HCT116 (cell line): ENCODE measurements around the gene MAP4K4. TPM values are rescaled to one million over a fixed set of nuclear protein-coding genes. Genes with fewer than 3 reads are reported as not detected.

Experiments
- ATAC-seq: fragments of 200-7000 bp; cut with Tn5 transposase; 2 replicates; pipeline ENCODE4 v1.9.1; 2020; ENCODE audit warnings: mild to moderate bottlenecking, moderate library complexity
- BruUV-seq: library from RNA; stranded (reverse); fragments of 400-500 nt; replicated peaks from 2 replicates; lab custom pipeline; 2021; lab: Mats Ljungman, UMichigan
- CTCF ChIA-PET: fragments of 300-600 bp; sonication (Branson Sonifier 250); formaldehyde crosslinking; loops from one replicate; lab custom pipeline; 2021; ENCODE audit warnings: antibody characterized with exemption; lab: Charles Lee
- POLR2A ChIA-PET: fragments of 300-600, 350-600 bp; sonication (Branson Sonifier 250); formaldehyde crosslinking; loops from one replicate; lab custom pipeline; 2021; ENCODE audit warnings: antibody characterized with exemption; lab: Charles Lee
- RAD21 ChIA-PET, 2 experiments: fragments of 300-600 bp; sonication (Branson Sonifier 250); formaldehyde crosslinking; loops; one replicate each; lab custom pipeline; 2023; ENCODE audit warnings: low total read pairs in 2 of 2; ENCODE audit not compliant: uncharacterized antibody in 2 of 2, unreplicated experiment in 2 of 2, low non-redundant PET in 1 of 2; lab: Charles Lee
- DNase-seq: peaks from one replicate; pipeline ENCODE4 v3.0.0-alpha.2; 2010; ENCODE audit warnings: low read depth, low spot score
- H2AFZ ChIP-seq: fragments of 200-600 bp; shearing (Covaris generic), sonication (generic); 2 replicates; pipeline ENCODE4 v1.6.1; 2017; ENCODE audit warnings: low read depth, mixed run types, mixed read lengths, antibody characterized with exemption, low read length; ENCODE audit not compliant: poor library complexity, severe bottlenecking
- H3K27ac ChIP-seq: 2 replicates; pipeline ENCODE4 v1.5.1; 2012; ENCODE audit warnings: low read depth, low read length
- H3K27me3 ChIP-seq: fragments of 200-600 bp; sonication (generic); 2 replicates; pipeline ENCODE4 v1.6.1; 2016; ENCODE audit warnings: mixed run types, low read length, mixed read lengths; ENCODE audit not compliant: insufficient read depth
- H3K36me3 ChIP-seq, 2 experiments: fragments of 200-500 bp in 1 of 2; fragments of 200-600 bp in 1 of 2; sonication (Bioruptor generic) in 1 of 2; sonication (generic) in 1 of 2; 2 replicates each; pipeline versions ENCODE4 v1.5.1 to v1.6.1; 2014 to 2016; ENCODE audit warnings: low read length in 2 of 2, inconsistent platforms in 1 of 2, mixed read lengths in 1 of 2, mixed run types in 1 of 2; ENCODE audit not compliant: insufficient read depth in 2 of 2, control insufficient read depth in 1 of 2
- H3K4me1 ChIP-seq, 2 experiments: fragments of 200-600 bp in 1 of 2; sonication (generic) in 1 of 2; 2 replicates each; pipeline versions ENCODE4 v1.5.1 to v1.6.1; 2012 to 2017; ENCODE audit warnings: low read length in 2 of 2, inconsistent platforms in 1 of 2, mild to moderate bottlenecking in 1 of 2, mixed read lengths in 1 of 2, mixed run types in 1 of 2, moderate library complexity in 1 of 2; ENCODE audit not compliant: insufficient read depth in 2 of 2, control insufficient read depth in 1 of 2
- H3K4me2 ChIP-seq: fragments of 200-600 bp; sonication (generic); 2 replicates; pipeline ENCODE4 v1.6.1; 2017; ENCODE audit warnings: mixed run types, low read length, mixed read lengths
- H3K4me3 ChIP-seq, 2 experiments: fragments of 200-600 bp in 1 of 2; sonication (generic) in 1 of 2; replicated peaks in 1 of 2; 2 replicates each; pipeline ENCODE4 v1.5.1; 2011 to 2016; ENCODE audit warnings: low read length in 2 of 2, control low read depth in 1 of 2, low read depth in 1 of 2, mild to moderate bottlenecking in 1 of 2, mixed read lengths in 1 of 2, mixed run types in 1 of 2
- H3K79me2 ChIP-seq: fragments of 200-600 bp; sonication (generic); 2 replicates; pipeline ENCODE4 v1.6.1; 2017; ENCODE audit warnings: mild to moderate bottlenecking, mixed run types, low read length, moderate library complexity, mixed read lengths; ENCODE audit not compliant: insufficient read depth
- H3K9ac ChIP-seq: fragments of 200-600 bp; sonication (generic); 2 replicates; pipeline ENCODE4 v1.6.1; 2016; ENCODE audit warnings: low read length, mixed read lengths
- H3K9me2 ChIP-seq: fragments of 200-600 bp; sonication (generic), shearing (Covaris generic); 2 replicates; pipeline ENCODE4 v1.6.1; 2017; ENCODE audit warnings: mixed run types, mild to moderate bottlenecking, moderate library complexity; ENCODE audit not compliant: insufficient read depth
- H3K9me3 ChIP-seq, 2 experiments: fragments of 200-500 bp in 1 of 2; fragments of 200-600 bp in 1 of 2; sonication (Bioruptor generic) in 1 of 2; sonication (generic) in 1 of 2; 2 replicates each; pipeline ENCODE4 v1.6.1; 2014 to 2017; ENCODE audit warnings: low read length in 2 of 2, mixed read lengths in 2 of 2, inconsistent platforms in 1 of 2, low read depth in 1 of 2, mild to moderate bottlenecking in 1 of 2, mixed run types in 1 of 2, moderate library complexity in 1 of 2; ENCODE audit not compliant: control insufficient read depth in 1 of 2, insufficient read depth in 1 of 2
- H4K20me1 ChIP-seq: fragments of 200-600 bp; sonication (generic), shearing (Covaris generic); 2 replicates; pipeline ENCODE4 v1.6.1; 2017; ENCODE audit warnings: mixed run types, mild to moderate bottlenecking, moderate library complexity; ENCODE audit not compliant: insufficient read depth
- ATF3 ChIP-seq: IDR thresholded peaks from 2 replicates; pipeline ENCODE4 v1.6.1; 2012
- ELF1 ChIP-seq: IDR thresholded peaks from 2 replicates; pipeline ENCODE4 v1.6.1; 2012; ENCODE audit warnings: low read depth, borderline replicate concordance
- EZH2 ChIP-seq: fragments of 200-600 bp; sonication (generic); IDR thresholded peaks from 2 replicates; pipeline ENCODE4 v1.6.1; 2017; ENCODE audit warnings: antibody characterized with exemption, mixed run types
- EZH2phosphoT487 ChIP-seq: fragments of 200-600 bp; IDR thresholded peaks from 2 replicates; pipeline ENCODE4 v1.6.1; 2018; ENCODE audit warnings: antibody characterized with exemption, borderline replicate concordance
- POLR2A ChIP-seq: IDR thresholded peaks from 2 replicates; pipeline ENCODE4 v1.7.0; 2011; ENCODE audit warnings: borderline replicate concordance; ENCODE audit not compliant: insufficient read depth, insufficient read length; ENCODE audit errors: extremely low read depth
- RAD21 ChIP-seq: IDR thresholded peaks from 2 replicates; pipeline ENCODE4 v1.6.1; 2012; ENCODE audit warnings: low read depth, mild to moderate bottlenecking
- SIN3A ChIP-seq: IDR thresholded peaks from 2 replicates; pipeline ENCODE4 v1.6.1; 2012; ENCODE audit warnings: low read depth
- SP1 ChIP-seq: IDR thresholded peaks from 2 replicates; pipeline ENCODE4 v1.6.1; 2012; ENCODE audit warnings: low read depth
- SRF ChIP-seq: IDR thresholded peaks from 2 replicates; pipeline ENCODE4 v1.6.1; 2012; ENCODE audit warnings: low read depth
- YY1 ChIP-seq: IDR thresholded peaks from 2 replicates; pipeline ENCODE4 v1.6.1; 2011; ENCODE audit warnings: low read length, low read depth, moderate library complexity, mild to moderate bottlenecking; ENCODE audit not compliant: insufficient replicate concordance; ENCODE audit errors: extremely low read depth
- ZFX ChIP-seq: fragments of 450-650 bp; IDR thresholded peaks from 2 replicates; pipeline ENCODE4 v1.6.1; 2017
- ZNF274 ChIP-seq: fragments of 200-500 bp; sonication (Bioruptor generic); IDR thresholded peaks from 2 replicates; pipeline ENCODE4 v1.6.1; 2014; ENCODE audit warnings: mild to moderate bottlenecking, low read depth, low read length, inconsistent platforms
- intact Hi-C: fragments of 100-400 bp; cut with micrococcal nuclease; formaldehyde crosslinking; loops from 2 replicates; pipeline ENCODE4 v1.10.0; 2022
- total RNA-seq: library from RNA; stranded (reverse); gene quantifications from one replicate; pipeline ENCODE4 v1.2.1, GENCODE V29; 2021; ENCODE audit not compliant: unreplicated experiment
- TF ChIP-seq, protein P1 (sequence below), 3 experiments: fragments of 200-600 bp in 1 of 3; sonication (generic) in 1 of 3; IDR thresholded peaks in 2 of 3; conservative IDR thresholded peaks in 1 of 3; 2 replicates each; pipeline ENCODE4 v1.5.1; 2012 to 2017; ENCODE audit warnings: low read depth in 2 of 3, low read length in 2 of 3, antibody characterized with exemption in 1 of 3, borderline replicate concordance in 1 of 3, control low read depth in 1 of 3, mild to moderate bottlenecking in 1 of 3, mixed read lengths in 1 of 3, mixed run types in 1 of 3, moderate library complexity in 1 of 3; ENCODE audit not compliant: insufficient read depth in 1 of 3
- TF ChIP-seq, protein P2 (sequence below): IDR thresholded peaks from 2 replicates; pipeline ENCODE4 v1.6.1; 2011; ENCODE audit warnings: mild to moderate bottlenecking, low read length, moderate library complexity; ENCODE audit not compliant: insufficient replicate concordance; ENCODE audit errors: extremely low read depth
- TF ChIP-seq, protein P3 (sequence below): IDR thresholded peaks from 2 replicates; pipeline ENCODE4 v1.6.1; 2012

MAP4K4 gene
- total RNA-seq, 1 experiment from 2014 or later: 62.3 TPM

DNA sequence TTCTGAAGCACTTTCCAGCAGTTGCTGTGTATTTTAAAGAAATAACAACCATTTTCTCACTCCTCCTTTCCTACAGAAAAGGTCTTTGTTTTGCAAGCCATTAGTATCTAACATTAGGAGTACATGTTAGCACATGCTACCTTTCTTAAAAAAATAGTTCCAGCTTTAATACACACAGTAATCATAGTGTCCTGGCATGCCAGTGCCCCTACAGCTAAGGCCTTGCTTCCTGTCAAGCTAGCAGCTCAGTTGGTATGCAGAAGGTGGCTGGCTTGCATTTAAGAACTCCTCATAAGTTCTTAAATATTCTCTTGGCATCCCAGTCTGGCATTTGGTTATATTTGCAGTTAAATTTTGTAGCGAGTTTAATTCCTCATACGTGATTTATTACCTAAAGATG is 152.9 kb downstream of the MAP4K4 start:
- ChIA-PET POLR2A (no interaction called here), CTCF (interaction anchor here (1.9 kb wide), 1 partner anchor 33 kb away, joined by 5 read pairs; no protein-coding TSS in a partner anchor), RAD21 (no interaction called here)
- no peak overlapping the region for H3K4me3 ChIP-seq
- no peak overlapping the region for H3K4me2 ChIP-seq
- no peak overlapping the region for H3K9ac ChIP-seq
- H2AFZ ChIP-seq: no peak overlapping the region
- H3K27ac ChIP-seq: no peak overlapping the region
- DNase-seq (no peak), ATAC-seq (no peak)
- H3K36me3 ChIP-seq: no peaks in the 10 kb centered on the region
- no peaks in the 10 kb centered on the region for H3K9me2 ChIP-seq
- H3K4me1 ChIP-seq: no peaks in the 10 kb centered on the region
- H3K27me3 ChIP-seq: no peaks in the 10 kb centered on the region
- H3K9me3 ChIP-seq: no peaks in the 10 kb centered on the region
- no peaks in the 10 kb centered on the region for H4K20me1 ChIP-seq
- intact Hi-C loops: no loop called here
- no peak for TF ChIP-seq POLR2A
- no TSS peak for BruUV-seq
- no peaks in the 10 kb centered on the region for H3K79me2 ChIP-seq

- ChIA-PET CTCF (interaction anchor here (1.9 kb wide), 1 partner anchor 33 kb away, joined by 5 read pairs; no protein-coding TSS in a partner anchor), RAD21 (no interaction called here), POLR2A (no interaction called here)
- H3K27me3 ChIP-seq: no peaks in the 10 kb centered on the region
- H3K9me2 ChIP-seq: no peaks in the 10 kb centered on the region
- no peaks in the 10 kb centered on the region for H3K4me1 ChIP-seq
- intact Hi-C loops: no loop called here
- no peaks in the 10 kb centered on the region for H3K9me3 ChIP-seq
- DNase-seq: no peak
- peaks cover 0 to 2% of the 10 kb centered on the region in 2 experiments; a peak in 1 of 4 replicates for H3K36me3 ChIP-seq
- no peak for ATAC-seq
- no peaks in the 10 kb centered on the region for H4K20me1 ChIP-seq
- H3K79me2 ChIP-seq: no peaks in the 10 kb centered on the region
- no TSS peak for BruUV-seq
- H2AFZ ChIP-seq: no peak overlapping the region
- H3K4me2 ChIP-seq: no peak overlapping the region
- no peak overlapping the region for H3K9ac ChIP-seq
- H3K27ac ChIP-seq: no peak overlapping the region
- H3K4me3 ChIP-seq: no peak overlapping the region
- TF ChIP-seq, protein P1, sequence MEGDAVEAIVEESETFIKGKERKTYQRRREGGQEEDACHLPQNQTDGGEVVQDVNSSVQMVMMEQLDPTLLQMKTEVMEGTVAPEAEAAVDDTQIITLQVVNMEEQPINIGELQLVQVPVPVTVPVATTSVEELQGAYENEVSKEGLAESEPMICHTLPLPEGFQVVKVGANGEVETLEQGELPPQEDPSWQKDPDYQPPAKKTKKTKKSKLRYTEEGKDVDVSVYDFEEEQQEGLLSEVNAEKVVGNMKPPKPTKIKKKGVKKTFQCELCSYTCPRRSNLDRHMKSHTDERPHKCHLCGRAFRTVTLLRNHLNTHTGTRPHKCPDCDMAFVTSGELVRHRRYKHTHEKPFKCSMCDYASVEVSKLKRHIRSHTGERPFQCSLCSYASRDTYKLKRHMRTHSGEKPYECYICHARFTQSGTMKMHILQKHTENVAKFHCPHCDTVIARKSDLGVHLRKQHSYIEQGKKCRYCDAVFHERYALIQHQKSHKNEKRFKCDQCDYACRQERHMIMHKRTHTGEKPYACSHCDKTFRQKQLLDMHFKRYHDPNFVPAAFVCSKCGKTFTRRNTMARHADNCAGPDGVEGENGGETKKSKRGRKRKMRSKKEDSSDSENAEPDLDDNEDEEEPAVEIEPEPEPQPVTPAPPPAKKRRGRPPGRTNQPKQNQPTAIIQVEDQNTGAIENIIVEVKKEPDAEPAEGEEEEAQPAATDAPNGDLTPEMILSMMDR (IDR thresholded peaks at IDR 0.05 in 2 of 3, conservative IDR thresholded peaks at IDR 0.05 in 1 of 3; ENCODE audit: borderline replicate concordance in 1 of 3, insufficient read depth in 1 of 3, low read depth in 2 of 3, low read length in 2 of 3): no peak
- TF ChIP-seq SP1: no peak
- TF ChIP-seq ATF3: no peak
- no peak for TF ChIP-seq RAD21
- TF ChIP-seq ZFX: no peak
- TF ChIP-seq YY1: no peak
- no peak for TF ChIP-seq SRF
- no peak for TF ChIP-seq SIN3A
- no peak for TF ChIP-seq EZH2
- TF ChIP-seq ELF1: no peak
- TF ChIP-seq, protein P2, sequence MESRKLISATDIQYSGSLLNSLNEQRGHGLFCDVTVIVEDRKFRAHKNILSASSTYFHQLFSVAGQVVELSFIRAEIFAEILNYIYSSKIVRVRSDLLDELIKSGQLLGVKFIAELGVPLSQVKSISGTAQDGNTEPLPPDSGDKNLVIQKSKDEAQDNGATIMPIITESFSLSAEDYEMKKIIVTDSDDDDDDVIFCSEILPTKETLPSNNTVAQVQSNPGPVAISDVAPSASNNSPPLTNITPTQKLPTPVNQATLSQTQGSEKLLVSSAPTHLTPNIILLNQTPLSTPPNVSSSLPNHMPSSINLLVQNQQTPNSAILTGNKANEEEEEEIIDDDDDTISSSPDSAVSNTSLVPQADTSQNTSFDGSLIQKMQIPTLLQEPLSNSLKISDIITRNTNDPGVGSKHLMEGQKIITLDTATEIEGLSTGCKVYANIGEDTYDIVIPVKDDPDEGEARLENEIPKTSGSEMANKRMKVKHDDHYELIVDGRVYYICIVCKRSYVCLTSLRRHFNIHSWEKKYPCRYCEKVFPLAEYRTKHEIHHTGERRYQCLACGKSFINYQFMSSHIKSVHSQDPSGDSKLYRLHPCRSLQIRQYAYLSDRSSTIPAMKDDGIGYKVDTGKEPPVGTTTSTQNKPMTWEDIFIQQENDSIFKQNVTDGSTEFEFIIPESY: no peak
- no peak for TF ChIP-seq EZH2phosphoT487
- no peak for TF ChIP-seq ZNF274
- TF ChIP-seq, protein P3, sequence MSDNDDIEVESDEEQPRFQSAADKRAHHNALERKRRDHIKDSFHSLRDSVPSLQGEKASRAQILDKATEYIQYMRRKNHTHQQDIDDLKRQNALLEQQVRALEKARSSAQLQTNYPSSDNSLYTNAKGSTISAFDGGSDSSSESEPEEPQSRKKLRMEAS: no peak
These were observed 153.5 kb downstream of the MAP4K4 start for GRCh38 chr2:101850991-101851390.
